ENCODE results near the gene OGDH.

Gene OGDH

GRCh38 chr7:44608916-44609648 is 2.7 kb downstream of the OGDH start:
- no peak for TF ChIP-seq CTCF (IDR thresholded peaks at IDR 0.05)
- DNase-seq (ENCODE audit: low spot score) = peak; percentile 69
- Histone ChIP-seq H3K27ac (no peak overlapping the region), H3K4me3 (no peak overlapping the region)

GRCh38 chr7:44609829-44610228 is 3.4 kb downstream of the OGDH start:
- DNase-seq (ENCODE audit: low spot score) = peak; percentile 54
- Histone ChIP-seq H3K4me3 (no peak overlapping the region), H3K27ac (no peak overlapping the region)
- no peak for TF ChIP-seq CTCF (IDR thresholded peaks at IDR 0.05)

GRCh38 chr7:44615149-44615611 is 8.8 kb downstream of the OGDH start:
- DNase-seq (ENCODE audit: low spot score) = peak; percentile 73
- Histone ChIP-seq H3K27ac (peak overlapping the region in 1 of 2 donors; percentile 44), H3K4me3 (no peak overlapping the region)
- TF ChIP-seq CTCF (IDR thresholded peaks at IDR 0.05) = no peak

- DNase-seq (ENCODE audit: low spot score) = peak; percentile 36
- Histone ChIP-seq H3K4me3 (no peak overlapping the region), H3K27ac (no peak overlapping the region)
- no peak for TF ChIP-seq CTCF (IDR thresholded peaks at IDR 0.05)
Observed at GRCh38 chr7:44615793-44616192, 9.4 kb downstream of the OGDH start.

- no peak for DNase-seq (ENCODE audit: low spot score)
- TF ChIP-seq CTCF (IDR thresholded peaks at IDR 0.05) = no peak
- H3K27ac ChIP-seq = no peak overlapping the region
- H3K4me3 ChIP-seq = no peak overlapping the region
Observed at GRCh38 chr7:44616545-44616944, 10.1 kb downstream of the OGDH start.

GRCh38 chr7:44617225-44617890 is 10.9 kb downstream of the OGDH start:
- DNase-seq (ENCODE audit: low spot score) = no peak
- H3K27ac ChIP-seq = no peak overlapping the region
- TF ChIP-seq CTCF (IDR thresholded peaks at IDR 0.05) = no peak
- no peak overlapping the region for H3K4me3 ChIP-seq

GRCh38 chr7:44618045-44618444 is 11.6 kb downstream of the OGDH start:
- H3K4me3 ChIP-seq = no peak overlapping the region
- no peak overlapping the region for H3K27ac ChIP-seq
- no peak for TF ChIP-seq CTCF (IDR thresholded peaks at IDR 0.05)
- DNase-seq (ENCODE audit: low spot score) = no peak

Data from coronary artery (tissue), 2 donors.